A172 (cell line): Measurements from ENCODE around the gene LAMA4. TPM values are rescaled to one million over a fixed set of nuclear protein-coding genes. Genes with fewer than 3 reads are reported as not detected.
"Not testable (repeated sequence)": the region's sequence is repeated elsewhere in the genome, so short reads cannot be mapped to it uniquely, and the experiment has no call there.

Experiments
- DNase-seq: peaks from one replicate; pipeline ENCODE4 v3.0.0-alpha.2; 2015; ENCODE audit warnings: low spot score
- total RNA-seq: library from RNA; depleted of rRNA; stranded (reverse); fragments of >200 nt; shearing (Covaris generic); gene quantifications from 2 replicates; pipeline ENCODE4 v1.2.3, GENCODE V29; 2014

Gene LAMA4
- total RNA-seq, 1 experiment from 2014 or later, result 7.4 TPM

GRCh38 chr6:112216662-112217551 lies 37.5 kb downstream of the LAMA4 start:
- DNase-seq, result peak; percentile 87

GRCh38 chr6:112215488-112216284 lies 38.7 kb downstream of the LAMA4 start:
- no peak for DNase-seq

- DNase-seq, result no peak
Observed at GRCh38 chr6:112214739-112215269, 39.6 kb downstream of the LAMA4 start.

DNA sequence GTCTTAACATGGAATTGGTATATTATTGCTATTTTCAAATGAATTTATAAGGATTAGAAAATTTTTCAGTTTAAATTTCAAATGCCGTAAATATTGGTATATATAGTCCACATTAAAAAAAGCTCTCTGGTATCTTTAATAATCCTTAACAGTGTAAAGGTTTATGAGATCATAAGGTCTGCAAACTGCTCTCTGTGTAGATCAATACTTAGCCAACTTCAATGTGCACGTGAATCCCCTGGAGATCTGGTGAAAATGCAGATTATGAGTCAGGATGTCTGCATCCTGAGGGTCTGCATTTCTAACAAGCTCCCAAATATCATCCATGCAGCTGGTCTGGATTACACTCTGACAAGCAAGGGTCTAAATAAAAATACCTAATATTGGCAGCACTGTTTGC lies 43.5 kb downstream of the LAMA4 start:
- DNase-seq, result no peak

- no peak for DNase-seq
Observed at GRCh38 chr6:112209131-112209530, 45.2 kb downstream of the LAMA4 start.

- DNase-seq, result no peak
Observed at GRCh38 chr6:112207776-112208175, 46.6 kb downstream of the LAMA4 start.

DNA sequence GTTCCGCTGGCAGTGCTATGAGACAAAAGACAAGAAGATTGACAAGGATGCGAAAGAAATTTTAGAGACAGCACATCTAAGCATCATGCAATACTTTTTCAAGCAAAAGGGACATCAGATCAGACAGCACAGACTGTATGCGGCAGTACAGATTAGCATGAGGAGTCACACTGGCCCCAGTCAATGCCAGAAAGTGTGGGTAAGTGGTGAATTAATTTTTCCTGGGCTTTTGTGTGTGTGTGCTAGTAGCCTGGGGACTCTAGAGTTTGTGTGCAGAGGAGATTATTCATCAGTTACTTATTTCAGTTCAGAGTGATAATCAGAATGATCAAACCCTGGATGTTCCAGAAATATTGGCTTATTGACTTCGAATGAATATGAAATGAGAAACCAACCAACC lies 47.2 kb downstream of the LAMA4 start:
- DNase-seq, result no peak

- no peak for DNase-seq
Observed at GRCh38 chr6:112206110-112206458, 48.3 kb downstream of the LAMA4 start.

- peak; percentile 63 for DNase-seq
Observed at GRCh38 chr6:112205427-112206109, 48.8 kb downstream of the LAMA4 start.

DNA sequence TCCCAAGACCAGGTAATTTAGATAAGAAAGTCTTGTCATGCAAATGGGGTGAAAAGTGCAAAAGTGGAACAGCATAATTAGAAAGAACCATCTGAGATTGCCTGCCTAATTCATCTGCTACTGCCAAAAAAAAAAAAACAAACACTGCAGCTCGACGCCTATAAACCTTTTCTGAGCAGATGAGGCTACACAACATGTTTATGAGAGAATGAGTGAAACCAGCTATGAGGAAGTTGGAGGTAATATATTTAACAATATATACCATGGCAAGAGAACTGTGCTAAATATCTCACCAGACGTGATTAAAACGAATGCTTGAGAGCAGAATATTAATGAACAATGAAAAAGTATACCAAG lies 50.0 kb downstream of the LAMA4 start:
- no peak for DNase-seq

GRCh38 chr6:112203577-112204349 lies 50.6 kb downstream of the LAMA4 start:
- peak; percentile 78 for DNase-seq

GRCh38 chr6:112202639-112203341 lies 51.6 kb downstream of the LAMA4 start:
- no peak for DNase-seq

DNA sequence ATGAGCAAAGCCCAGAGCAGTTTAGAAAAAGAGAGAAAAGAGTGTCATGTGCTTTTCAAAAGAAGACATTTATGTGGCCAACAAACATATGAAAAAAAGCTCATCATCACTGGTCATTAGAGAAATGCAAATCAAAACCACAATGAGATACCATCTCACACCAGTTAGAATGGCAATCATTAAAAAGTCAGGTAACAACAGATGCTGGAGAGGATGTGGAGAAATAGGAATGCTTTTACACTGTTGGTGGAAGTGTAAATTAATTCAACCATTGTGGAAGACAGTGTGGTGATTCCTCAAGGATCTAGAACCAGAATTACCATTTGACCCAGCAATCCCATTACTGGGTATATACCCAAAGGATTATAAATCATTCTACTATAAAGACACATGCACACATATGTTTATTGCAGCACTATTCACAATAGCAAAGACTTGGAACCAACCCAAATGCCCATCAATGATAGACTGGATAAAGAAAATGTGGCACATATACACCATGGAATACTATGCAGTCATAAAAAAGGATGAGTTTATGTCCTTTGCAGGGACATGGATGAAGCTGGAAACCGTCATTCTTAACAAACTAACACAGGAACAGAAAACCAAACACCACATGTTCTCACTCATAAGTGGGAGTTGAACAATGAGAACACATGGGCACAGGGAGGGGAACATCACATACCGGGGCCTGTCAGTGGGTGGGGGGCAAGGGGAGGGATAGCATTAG lies 54.0 kb downstream of the LAMA4 start:
- DNase-seq, result not testable (repeated sequence)

DNA sequence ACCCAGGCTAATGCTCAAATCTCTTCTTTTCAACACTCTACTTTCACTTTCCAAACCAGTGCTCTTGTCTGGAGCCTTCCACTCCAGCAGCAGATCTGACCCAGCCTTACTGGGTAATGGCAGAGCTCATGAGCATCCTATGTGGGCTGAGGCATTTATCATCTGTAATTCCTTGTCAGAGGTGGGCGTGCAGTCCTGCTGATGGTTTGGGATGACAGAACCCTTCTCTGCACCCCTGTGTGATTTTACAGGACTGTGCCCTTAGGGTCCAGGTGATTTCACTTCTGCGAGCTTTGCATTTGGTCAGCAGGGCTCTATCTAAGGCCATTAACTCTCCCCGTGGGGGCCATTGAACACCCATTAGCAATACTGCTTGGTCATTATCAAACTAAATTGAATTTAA lies 55.4 kb downstream of the LAMA4 start:
- DNase-seq, result no peak

DNA sequence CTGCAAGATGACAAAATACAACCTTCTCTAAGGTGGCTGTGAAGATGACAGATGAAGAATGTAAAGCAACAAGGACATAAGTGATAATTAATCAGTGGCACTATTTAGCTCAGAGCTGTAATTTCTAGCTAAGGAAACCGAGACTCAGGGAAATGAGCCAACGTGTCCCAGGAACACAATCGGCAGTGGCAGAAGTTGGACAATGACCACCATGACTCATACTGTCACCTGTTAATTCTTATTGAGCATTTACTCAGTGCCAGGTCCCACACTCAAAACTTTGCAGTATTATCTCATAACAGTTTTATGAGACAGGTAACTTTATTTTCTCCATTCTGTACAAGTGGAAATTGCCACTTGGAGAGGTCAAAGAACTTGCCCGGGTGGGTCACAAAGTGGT lies 55.8 kb downstream of the LAMA4 start:
- no peak for DNase-seq

DNA sequence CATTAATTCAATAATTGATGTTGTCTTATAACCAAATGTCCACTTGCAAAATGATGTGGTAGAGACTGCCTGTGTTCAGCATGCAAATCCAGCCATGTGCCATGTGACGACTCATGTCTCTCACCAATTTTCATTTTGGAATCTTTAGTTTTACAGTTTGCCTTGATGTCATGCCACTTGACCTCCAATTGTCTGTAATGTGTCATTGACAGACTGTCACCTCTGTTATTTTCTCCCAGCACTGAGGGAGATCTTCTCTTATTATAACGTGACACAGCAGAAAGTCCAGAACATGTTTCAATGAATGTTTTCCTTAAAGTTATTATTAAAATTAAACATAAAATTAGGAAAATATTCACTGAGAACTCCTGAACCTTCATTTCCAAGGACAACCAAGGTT lies 56.7 kb downstream of the LAMA4 start:
- DNase-seq, result no peak

DNA sequence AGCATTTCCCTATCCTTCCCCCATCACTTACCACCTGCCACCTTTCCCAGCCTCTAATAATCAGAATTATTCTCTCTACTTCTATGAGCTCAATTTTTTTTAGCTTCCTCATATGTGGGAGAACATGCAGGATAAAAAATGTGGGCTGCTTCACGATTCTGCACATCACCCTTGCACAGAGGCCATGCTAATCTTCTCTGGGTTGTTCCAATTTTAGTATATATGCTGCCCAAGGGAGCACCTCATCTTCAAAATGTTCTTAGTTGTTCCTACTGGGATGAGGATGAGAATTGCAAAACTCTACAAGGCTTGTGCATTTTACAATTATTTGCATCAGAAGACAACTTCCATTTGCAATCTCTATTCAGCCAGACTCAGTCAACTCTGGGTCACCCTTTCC lies 58.1 kb downstream of the LAMA4 start:
- DNase-seq, result no peak

GRCh38 chr6:112195166-112195565 lies 59.2 kb downstream of the LAMA4 start:
- no peak for DNase-seq

DNA sequence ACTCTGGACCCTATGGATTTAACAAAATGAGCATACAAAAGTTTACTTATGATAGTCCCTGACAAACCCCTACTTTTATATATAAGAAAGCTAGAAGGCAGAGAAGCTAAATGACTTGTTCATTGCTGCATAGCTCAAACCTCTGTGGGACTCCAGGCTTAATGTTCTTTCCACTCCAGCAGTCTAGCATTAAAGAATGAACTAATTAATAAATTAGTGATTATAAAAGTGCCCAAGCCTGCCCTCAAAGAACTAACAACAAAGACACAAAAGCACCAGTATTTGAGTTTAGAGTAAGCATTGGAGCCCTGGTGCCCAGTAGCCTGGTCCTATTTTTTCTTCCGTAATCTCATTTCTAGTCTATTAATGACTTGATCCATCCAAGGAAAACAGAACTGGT lies 59.9 kb downstream of the LAMA4 start:
- DNase-seq, result no peak

DNA sequence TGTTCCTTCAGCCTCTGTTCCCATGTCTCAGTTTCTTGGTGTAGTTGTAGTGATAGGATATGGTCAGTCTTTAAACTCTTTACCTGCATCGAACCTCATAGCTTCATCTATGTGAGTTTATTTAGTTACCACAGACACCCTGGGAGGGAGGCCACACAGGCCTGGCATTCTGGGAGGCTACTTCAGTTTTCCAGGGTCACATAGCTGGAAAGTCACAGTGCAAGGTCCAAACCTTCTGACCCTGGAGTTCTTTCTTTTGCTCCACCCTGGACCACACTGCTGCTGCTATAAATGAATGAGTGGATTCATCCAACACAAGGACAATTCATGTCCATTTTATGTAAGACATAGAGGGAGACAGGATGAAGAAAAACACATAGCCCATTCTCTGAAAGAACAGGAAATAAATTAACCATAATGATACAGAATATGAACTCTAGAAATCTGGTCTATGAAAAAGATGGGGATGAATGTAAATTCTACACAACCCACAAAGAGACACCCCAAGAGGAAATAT lies 60.8 kb downstream of the LAMA4 start:
- DNase-seq, result no peak
